RCC 7860 (cell line): ENCODE data around the gene ZFR2.
"Not testable (repeated sequence)": the region's sequence is repeated elsewhere in the genome, so short reads cannot be mapped to it uniquely, and the experiment has no call there.

Source experiments
- DNase-seq: peaks from one replicate; pipeline ENCODE4 v3.0.0-alpha.2; 2015; ENCODE audit warnings: low spot score
- FAIRE-seq: peaks from 2 replicates; lab custom pipeline; 2012; peaks lifted over from hg19 to GRCh38; lab: Jason Lieb, UNC

The ZFR2 gene

DNA sequence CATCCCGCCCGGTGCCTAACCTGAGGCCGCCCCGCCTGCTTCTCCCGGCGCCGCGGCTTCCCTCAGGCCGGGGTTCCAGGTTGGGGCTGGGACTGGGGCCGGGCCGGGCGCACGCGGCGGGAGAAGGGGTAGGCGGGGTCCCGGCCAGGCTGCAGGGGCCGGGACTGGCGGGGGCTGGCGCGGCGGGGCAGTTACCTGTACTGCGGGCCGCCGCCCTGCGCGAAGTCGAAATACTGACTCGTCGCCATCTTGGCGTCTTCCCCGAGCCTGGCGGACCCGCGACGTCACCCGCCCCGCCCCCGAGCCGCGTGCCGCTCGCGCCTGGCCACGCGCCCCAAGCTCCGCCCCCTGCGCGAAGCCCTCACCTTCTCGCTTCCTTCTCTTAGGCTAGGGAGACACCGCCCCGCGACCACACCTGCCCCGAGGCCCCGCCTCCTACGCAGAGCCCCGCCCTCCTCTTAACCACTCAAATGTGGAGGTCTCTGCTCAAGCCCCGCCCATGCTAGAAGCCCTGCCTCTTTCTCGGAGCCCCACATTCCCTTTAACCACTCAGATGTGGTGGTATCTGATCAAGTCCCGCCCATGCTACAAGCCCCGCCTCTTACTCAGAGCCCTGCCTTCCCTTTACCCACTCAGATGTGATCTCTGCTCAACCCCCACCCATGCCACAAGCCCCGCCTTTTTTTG lies at the start of gene ZFR2:
Gene ZFR2, minus strand, starts transcription at position 269 of the 687 bp plus-strand sequence. Its CDS starts 21 bp downstream, at position 248.
- DNase-seq (no peak), FAIRE-seq (no peak)

GRCh38 chr19:3916033-3916432 lies 47.2 kb upstream of the ZFR2 start:
- FAIRE-seq, result no peak

DNA sequence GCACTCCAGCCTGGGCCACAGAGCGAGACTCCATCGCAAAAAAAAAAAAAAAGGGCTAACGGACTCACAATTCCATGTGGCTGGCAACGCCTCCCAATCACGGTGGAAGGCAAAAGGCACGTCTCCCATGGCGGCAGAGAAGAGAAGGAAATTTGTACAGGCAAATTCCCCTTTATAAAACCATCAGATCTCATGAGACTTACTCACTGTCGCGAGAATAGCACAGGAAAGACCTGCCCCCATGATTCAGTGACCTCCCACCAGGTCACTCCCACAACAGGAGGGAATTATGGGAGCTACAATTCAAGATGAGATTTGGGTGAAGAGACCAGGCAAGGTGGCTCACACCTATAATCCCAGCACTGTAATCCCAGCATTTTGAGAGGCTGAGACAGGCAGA lies 45.4 kb upstream of the ZFR2 start:
- DNase-seq (no peak), FAIRE-seq (no peak)

More at GRCh38 chr19:3916033-3916432, 47.2 kb upstream of the ZFR2 start:
- no peak for DNase-seq

DNA sequence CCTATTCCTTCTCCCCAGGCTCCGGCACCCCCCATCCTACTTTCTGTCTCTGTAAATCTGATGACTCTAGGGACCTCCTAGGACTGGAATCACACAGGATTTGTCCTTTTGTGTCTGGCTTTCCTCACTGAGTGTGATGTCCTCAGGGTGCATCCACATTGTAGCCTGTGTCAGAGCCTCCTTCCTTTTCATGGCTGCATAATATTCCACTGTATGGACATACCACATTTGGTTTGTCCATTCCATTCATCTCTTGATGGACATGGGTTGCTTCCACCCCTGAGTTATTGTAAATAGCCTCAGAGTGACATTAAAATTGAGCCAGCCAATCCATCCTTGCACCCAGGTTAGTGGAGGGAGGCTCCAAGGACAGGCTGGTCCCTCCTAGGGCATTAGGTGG lies 41.3 kb upstream of the ZFR2 start:
- FAIRE-seq (no peak), DNase-seq (no peak)

DNA sequence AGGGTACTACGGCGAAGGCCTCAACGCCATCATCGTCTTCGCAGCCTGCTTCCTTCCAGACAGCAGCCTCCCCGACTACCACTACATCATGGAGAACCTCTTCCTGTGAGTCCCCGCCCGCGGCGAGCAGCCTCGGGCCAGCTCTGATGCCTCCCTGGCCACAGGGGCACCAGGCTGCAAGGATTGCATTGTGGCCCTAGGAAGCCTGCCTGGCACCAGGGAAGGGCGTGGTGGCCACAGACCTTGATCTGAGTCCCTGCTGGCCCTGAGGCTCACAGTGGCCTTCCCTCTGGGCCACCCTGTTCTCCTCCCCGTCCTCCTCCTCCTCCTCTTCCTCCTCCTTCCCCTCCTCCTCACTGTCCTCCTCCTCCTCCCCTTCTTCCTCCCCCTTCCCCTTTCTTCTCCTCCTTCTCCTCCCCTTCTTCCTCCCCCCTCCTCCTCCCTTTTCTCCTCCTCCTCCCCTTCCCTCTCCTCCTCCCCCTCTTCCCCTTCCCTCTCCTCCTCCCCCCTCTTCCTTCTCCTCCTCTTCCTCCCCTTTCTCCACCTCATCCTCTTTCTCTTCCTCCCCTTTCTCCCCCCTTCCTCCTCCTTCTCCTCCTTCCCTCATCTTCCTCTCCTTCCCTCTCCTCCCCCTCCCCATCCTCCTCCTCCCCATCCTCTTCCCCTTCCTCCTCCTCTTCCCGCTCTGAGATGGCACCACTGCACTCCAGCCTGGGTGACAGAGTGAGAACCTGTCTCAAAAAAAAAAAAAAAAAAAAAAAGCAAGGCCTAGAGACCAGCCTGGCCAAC lies 39.6 kb upstream of the ZFR2 start:
- no peak for FAIRE-seq
- no peak for DNase-seq

DNA sequence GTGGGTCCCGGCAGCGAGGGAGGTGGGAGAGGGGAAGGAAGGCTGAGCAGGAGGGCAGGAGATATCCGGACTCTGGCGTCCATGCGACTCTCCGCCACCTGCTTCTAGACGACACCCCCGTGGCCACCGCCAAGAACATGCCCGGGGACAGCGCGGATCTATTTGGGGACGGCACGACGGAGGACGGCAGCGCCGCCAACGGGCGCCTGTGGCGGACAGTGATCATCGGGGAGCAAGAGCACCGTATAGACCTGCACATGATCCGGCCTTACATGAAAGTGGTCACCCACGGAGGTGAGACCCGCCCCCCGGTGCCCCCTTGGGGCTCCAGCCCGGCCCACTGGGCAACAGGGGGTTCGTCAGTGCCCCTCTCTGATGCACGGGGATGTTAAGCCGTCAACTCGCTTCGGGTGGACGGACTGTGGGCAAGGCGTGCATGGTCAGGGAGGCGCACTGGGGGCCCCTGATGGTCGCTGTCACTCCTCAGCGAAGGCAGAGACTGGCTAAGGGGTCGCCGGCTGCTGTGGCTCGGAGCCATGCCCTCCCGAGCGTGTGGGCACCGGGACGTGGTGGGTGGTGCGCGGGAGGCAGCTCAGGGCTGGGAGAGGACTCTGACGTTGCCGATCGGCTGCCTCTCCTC lies 38.9 kb upstream of the ZFR2 start:
- FAIRE-seq, result no peak
- DNase-seq, result no peak

GRCh38 chr19:3904233-3904632 lies 35.4 kb upstream of the ZFR2 start:
- FAIRE-seq, result no peak
- no peak for DNase-seq

GRCh38 chr19:3902317-3902973 lies 33.6 kb upstream of the ZFR2 start:
- no peak for FAIRE-seq
- no peak for DNase-seq

DNA sequence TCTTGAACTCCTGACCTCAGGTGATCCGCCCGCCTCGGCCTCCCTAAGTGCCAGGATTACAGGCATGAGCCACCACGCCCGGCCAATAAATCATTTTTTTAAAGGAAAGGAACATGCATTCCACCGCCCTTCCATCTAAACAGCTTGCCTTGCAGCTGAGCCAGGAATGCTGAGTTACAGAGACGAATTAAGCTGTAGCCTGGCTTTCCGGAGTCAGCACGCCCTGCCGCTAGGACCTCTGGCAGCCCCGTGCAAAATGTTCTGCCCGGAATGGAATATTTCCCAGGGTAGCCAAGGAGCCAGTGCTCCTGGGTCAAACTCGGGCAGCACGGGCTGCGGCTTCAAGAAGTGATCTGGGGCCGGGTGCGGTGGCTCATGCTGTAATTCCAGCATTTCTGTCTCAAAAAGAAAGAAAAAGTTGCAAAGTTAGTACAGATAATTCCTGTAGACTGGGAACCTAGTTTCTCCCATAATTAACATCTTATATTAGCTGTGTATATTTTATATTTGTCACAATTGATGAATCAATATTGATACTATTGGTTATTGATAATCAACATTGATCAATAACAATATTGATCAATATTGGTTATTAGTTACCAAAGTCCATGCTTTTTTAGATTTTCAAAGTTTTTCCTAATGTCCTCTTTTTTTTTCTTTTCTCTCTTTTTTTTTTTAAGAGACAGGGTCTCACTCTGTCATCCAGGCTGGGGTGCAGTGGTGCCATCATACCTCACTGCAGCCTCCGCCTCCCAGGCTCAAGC lies 30.9 kb upstream of the ZFR2 start:
- FAIRE-seq, result no peak
- no peak for DNase-seq

DNA sequence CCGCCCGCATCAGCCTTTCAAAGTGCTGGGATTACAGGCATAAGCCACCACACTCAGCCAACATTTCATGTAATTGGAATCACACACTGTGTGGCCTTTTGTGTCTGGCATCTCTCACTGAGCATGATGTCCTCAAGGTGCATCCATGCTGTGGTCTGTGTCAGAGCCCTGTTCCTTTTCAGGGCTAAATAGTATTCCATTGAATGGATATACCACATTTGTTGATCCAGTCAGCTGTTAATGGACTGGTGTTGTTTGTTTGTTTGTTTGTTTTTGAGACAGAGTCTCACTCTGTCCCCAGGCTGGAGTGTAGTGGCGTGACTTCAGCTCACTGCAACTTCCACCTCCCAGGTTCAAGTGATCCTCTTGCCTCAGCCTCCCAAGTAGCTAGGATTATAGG lies 29.6 kb upstream of the ZFR2 start:
- DNase-seq, result no peak
- no peak for FAIRE-seq

- FAIRE-seq (no peak), DNase-seq (no peak)
Measured at GRCh38 chr19:3897936-3898335, 29.1 kb upstream of the ZFR2 start.

- FAIRE-seq, result no peak
Measured at GRCh38 chr19:3895788-3896187, 26.9 kb upstream of the ZFR2 start.

GRCh38 chr19:3894959-3895358 lies 26.1 kb upstream of the ZFR2 start:
- not testable (repeated sequence) for FAIRE-seq, DNase-seq

More at GRCh38 chr19:3895788-3896187, 26.9 kb upstream of the ZFR2 start:
- no peak for DNase-seq

DNA sequence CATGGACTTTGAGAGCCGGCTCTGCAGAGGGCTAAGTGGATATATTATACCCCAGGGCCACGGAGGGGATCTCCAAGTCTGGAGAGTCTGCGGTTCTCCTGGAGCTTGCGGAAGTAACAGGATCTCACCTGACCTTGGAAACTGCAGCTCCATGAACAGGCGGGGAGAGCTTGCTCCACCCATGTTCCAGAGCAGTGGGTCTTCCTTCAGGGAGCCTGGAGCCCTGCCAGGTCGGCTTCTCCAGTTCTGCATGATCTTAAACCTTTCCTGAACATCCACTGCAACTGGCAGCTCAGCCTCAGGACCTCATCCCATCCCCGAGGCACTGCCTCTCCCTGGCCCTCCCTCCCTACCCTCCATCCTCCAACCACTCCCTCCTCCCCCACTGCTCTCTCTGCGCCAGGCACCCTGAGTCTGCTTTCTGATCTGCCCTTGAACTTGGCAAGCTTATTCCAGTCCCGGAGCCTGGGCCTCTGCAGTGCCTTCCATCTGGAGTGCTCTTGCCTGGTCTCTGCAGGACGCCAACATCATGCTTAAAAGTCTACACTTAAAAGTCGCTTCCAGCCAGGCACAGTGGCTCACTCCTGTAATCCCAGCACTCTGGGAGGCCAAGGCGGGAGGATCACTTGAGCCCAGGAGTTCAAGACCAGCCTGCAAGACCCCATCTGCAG lies 24.8 kb upstream of the ZFR2 start:
- DNase-seq, result no peak
- FAIRE-seq, result no peak

GRCh38 chr19:3890591-3890990 lies 21.8 kb upstream of the ZFR2 start:
- FAIRE-seq (no peak), DNase-seq (no peak)

- DNase-seq (no peak), FAIRE-seq (no peak)
Measured at GRCh38 chr19:3882041-3882384, 13.2 kb upstream of the ZFR2 start.

GRCh38 chr19:3881272-3882040 lies 12.6 kb upstream of the ZFR2 start:
- DNase-seq, result no peak
- no peak for FAIRE-seq

DNA sequence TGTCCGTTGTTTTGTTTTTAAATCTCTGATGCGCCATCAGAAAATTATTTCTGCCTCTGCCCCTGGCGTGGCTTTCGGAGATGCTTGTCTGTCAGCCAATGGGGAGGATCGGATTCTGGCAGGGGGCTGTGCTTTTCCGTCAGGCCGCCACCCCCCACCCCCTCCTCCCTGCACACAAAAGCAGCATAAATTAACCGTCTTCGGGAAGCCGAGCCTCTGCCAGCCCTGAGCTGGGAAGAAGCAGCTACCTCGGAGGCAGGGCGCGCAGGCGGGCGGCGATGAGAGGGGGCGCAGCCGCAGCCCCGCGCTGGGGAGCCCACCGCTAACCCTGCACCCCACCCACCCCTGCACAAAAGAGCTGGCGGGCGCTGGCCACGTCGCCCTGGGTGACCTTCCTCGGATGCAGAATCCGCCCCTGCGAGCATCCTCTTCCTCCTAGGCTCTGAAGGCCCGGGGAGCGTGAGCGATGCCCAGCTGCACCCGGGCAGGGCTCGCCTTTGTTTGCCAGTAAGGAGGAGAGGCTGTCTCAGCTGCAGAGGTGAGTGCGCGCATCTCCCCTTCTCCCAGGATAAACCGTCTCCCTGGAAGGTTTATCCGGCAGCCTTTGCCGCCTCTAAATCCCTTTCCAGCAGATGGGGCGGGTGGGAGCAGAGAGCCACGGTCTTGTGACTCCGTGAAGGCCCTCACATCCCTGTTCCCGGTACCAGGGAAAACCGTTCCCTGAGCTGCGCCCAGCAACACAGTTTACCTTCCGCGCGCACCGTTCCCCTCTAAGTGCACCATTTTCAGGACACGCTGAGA lies 11.8 kb upstream of the ZFR2 start, which contains the start of gene ATCAY:
Gene ATCAY, plus strand, starts transcription at position 215 of the 801 bp plus-strand sequence. CDS start 5,083 bp downstream, outside the sequence.
- DNase-seq (no peak), FAIRE-seq (no peak)
